Activated CD4-positive, alpha-beta T cell treated with anti-CD3 and anti-CD28 coated beads, Interleukin-2, amount 10 ng/mL, durations not matched to agents 7 days and 5 days (primary cell): ENCODE results near the gene KRTAP13-3. TPM values are rescaled to one million over a fixed set of nuclear protein-coding genes. Genes with fewer than 3 reads are reported as not detected.

Experiments
- CTCF ChIA-PET: fragments of 350-600 bp; sonication (Branson Sonifier 250); formaldehyde crosslinking; loops from one replicate; lab custom pipeline; 2021; ENCODE audit warnings: antibody characterized with exemption; lab: Charles Lee
- POLR2A ChIA-PET: fragments of 350-600 bp; sonication (Branson Sonifier 250); formaldehyde crosslinking; loops from one replicate; lab custom pipeline; 2021; ENCODE audit warnings: antibody characterized with exemption; lab: Charles Lee
- DNase-seq: peaks from one replicate; pipeline ENCODE4 v3.0.0-alpha.2; 2020
- H3K27ac Mint-ChIP-seq: one replicate; pipeline ENCODE4 v1.8.0; 2021; ENCODE audit warnings: mild to moderate bottlenecking, moderate library complexity, mixed read lengths
- H3K27me3 Mint-ChIP-seq: one replicate; pipeline ENCODE4 v1.8.0; 2021; ENCODE audit warnings: mixed read lengths
- H3K36me3 Mint-ChIP-seq: one replicate; pipeline ENCODE4 v1.8.0; 2021; ENCODE audit warnings: low read depth, mixed read lengths
- H3K4me1 Mint-ChIP-seq: one replicate; pipeline ENCODE4 v1.8.0; 2021; ENCODE audit warnings: mixed read lengths
- H3K4me3 Mint-ChIP-seq: one replicate; pipeline ENCODE4 v1.8.0; 2021; ENCODE audit warnings: mild to moderate bottlenecking, moderate library complexity, mixed read lengths
- H3K9me3 Mint-ChIP-seq: one replicate; pipeline ENCODE4 v1.8.0; 2021; ENCODE audit warnings: mixed read lengths
- total RNA-seq, 2 experiments: library from RNA; stranded (reverse); gene quantifications; one replicate each; pipeline ENCODE4 v1.2.3, GENCODE V29; 2021

KRTAP13-3 gene
- total RNA-seq: not detected

- Mint-ChIP-seq H3K27me3 (no peaks in the 10 kb centered on the region), H3K27ac (no peak within 1 kb of the TSS), H3K36me3 (no peaks in the 10 kb centered on the region), H3K4me3 (no peak within 1 kb of the TSS), H3K4me1 (no peaks in the 10 kb centered on the region), H3K9me3 (no peaks in the 10 kb centered on the region)
- CTCF ChIA-PET: no interaction called here
- POLR2A ChIA-PET: no interaction called here
- no peak for DNase-seq
Observed at GRCh38 chr21:30425826-30426225, at the start of gene KRTAP13-3. KRTAP13-3 (minus strand) TSS chr21:30425926; CDS start chr21:30425912, 14 bp downstream.

DNA sequence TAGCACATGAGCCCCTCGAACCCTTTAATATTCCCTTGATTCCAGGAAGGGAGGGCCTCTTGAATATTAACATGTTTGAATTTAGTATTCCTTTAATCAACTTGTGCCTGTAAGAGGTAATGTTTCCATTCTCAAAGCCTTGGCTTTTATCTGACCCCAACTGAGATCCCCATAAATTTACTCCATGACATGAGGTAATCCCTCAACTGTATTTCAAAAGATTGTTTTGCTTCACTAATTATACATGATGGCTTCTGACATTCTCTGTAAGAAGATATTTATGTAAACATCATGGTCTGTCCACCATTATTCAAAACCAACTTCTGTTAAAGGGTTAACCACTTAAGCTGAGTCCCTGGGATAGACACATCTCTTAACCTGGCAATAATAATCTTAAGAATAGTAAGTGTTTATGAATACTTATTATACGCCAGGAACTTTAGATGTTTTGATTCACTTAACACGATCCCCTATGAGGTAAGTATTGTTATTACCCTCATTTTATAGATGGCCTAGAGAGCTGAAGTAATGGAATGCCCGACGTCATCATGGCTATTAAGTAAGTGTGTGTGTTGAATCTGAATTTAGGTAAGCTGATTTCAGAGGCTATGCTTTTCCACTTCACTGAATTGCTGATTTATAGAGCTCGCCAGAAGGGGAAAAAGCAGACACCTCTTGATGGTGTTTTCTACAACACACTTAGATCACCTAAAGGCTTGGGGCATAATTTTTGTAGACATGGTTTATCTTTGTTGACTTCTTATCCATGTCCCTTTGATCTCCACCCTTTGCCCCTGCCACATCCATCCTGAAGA is 43.4 kb upstream of the KRTAP13-3 start:
- no peaks in the 10 kb centered on the region for H3K9me3 Mint-ChIP-seq
- CTCF ChIA-PET: no interaction called here
- DNase-seq: no peak
- H3K4me1 Mint-ChIP-seq: no peaks in the 10 kb centered on the region
- no peaks in the 10 kb centered on the region for H3K27me3 Mint-ChIP-seq
- H3K27ac Mint-ChIP-seq: no peak overlapping the region
- no peaks in the 10 kb centered on the region for H3K36me3 Mint-ChIP-seq
- H3K4me3 Mint-ChIP-seq: no peak overlapping the region
- POLR2A ChIA-PET: no interaction called here

DNA sequence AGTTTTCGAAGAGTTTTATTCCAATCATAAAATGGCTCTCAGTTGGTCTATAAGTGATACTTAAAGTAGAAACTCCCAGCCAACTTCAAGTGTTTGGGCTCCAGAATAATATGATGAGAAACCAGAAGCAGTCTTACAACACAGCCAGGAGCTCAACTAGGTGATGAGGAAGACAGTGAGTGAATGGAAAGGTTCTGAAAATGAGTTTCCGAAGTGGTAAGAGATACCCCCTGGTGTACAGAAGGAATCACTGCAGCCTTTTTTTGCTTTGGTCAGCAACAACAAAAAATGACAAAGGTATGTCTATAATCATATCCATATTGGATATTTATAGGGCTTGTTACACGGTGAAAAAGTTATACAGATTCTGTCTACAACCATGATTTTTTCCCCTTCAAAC is 38.0 kb upstream of the KRTAP13-3 start:
- Mint-ChIP-seq H3K36me3 (no peaks in the 10 kb centered on the region), H3K4me3 (no peak overlapping the region), H3K27ac (no peak overlapping the region), H3K4me1 (no peaks in the 10 kb centered on the region), H3K27me3 (no peaks in the 10 kb centered on the region), H3K9me3 (no peaks in the 10 kb centered on the region)
- DNase-seq: no peak
- POLR2A ChIA-PET: no interaction called here
- CTCF ChIA-PET: no interaction called here

DNA sequence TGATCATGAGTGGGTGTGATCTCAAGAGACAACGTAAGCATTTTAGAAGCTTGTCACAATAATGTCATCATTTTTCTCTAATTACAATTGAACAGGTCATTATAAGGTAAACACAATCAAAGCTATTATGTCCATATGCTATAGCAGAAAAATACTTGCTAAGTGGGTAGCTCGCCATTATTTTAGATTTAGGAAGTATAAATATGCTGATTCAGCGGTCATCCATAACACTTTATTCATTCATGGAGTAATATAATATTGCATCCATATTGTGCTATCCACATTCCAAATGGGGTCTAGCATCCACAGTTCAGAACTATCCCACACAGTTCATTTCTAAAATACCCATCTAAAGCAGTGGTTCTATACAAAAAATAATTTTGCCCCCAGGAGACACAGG is 22.8 kb upstream of the KRTAP13-3 start:
- no peak for DNase-seq
- no peak overlapping the region for H3K27ac Mint-ChIP-seq
- peaks cover 2% of the 10 kb centered on the region for H3K4me1 Mint-ChIP-seq
- H3K9me3 Mint-ChIP-seq: no peaks in the 10 kb centered on the region
- H3K4me3 Mint-ChIP-seq: no peak overlapping the region
- CTCF ChIA-PET: no interaction called here
- POLR2A ChIA-PET: no interaction called here
- no peaks in the 10 kb centered on the region for H3K36me3 Mint-ChIP-seq
- no peaks in the 10 kb centered on the region for H3K27me3 Mint-ChIP-seq

- Mint-ChIP-seq H3K4me1 (peaks cover 2% of the 10 kb centered on the region), H3K4me3 (no peak overlapping the region), H3K9me3 (no peaks in the 10 kb centered on the region), H3K27ac (no peak overlapping the region), H3K36me3 (no peaks in the 10 kb centered on the region), H3K27me3 (no peaks in the 10 kb centered on the region)
- DNase-seq: no peak
- ChIA-PET CTCF (no interaction called here), POLR2A (no interaction called here)
Observed at GRCh38 chr21:30447056-30447455, 21.3 kb upstream of the KRTAP13-3 start.

GRCh38 chr21:30444204-30444603 is 18.5 kb upstream of the KRTAP13-3 start:
- Mint-ChIP-seq H3K9me3 (no peaks in the 10 kb centered on the region), H3K4me3 (no peak overlapping the region), H3K27me3 (no peaks in the 10 kb centered on the region), H3K4me1 (peaks cover 2% of the 10 kb centered on the region), H3K27ac (no peak overlapping the region), H3K36me3 (no peaks in the 10 kb centered on the region)
- DNase-seq: no peak
- POLR2A ChIA-PET: no interaction called here
- CTCF ChIA-PET: no interaction called here

DNA sequence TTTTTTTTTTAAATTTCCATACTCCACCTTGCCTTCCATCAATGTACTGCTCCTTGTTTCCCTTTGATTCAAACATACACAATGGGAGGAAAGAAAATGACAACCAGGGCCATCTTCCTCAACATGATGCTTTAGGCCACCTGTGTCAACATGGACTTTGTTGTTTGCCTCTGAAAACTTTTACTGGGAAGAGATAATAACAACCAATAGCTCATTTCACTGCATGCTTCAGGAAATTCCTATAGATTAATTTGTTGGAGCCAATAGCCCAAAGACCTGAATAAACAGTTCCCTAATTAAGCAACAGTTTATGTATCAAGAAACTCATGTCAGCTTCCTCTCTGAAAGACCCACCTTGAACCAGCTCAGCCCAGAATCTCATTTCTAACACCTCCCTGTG is 17.5 kb upstream of the KRTAP13-3 start:
- ChIA-PET POLR2A (no interaction called here), CTCF (no interaction called here)
- H3K9me3 Mint-ChIP-seq: no peaks in the 10 kb centered on the region
- DNase-seq: no peak
- no peak overlapping the region for H3K4me3 Mint-ChIP-seq
- H3K27me3 Mint-ChIP-seq: no peaks in the 10 kb centered on the region
- no peaks in the 10 kb centered on the region for H3K36me3 Mint-ChIP-seq
- H3K27ac Mint-ChIP-seq: no peak overlapping the region
- peaks cover 2% of the 10 kb centered on the region for H3K4me1 Mint-ChIP-seq

GRCh38 chr21:30439975-30440374 is 14.2 kb upstream of the KRTAP13-3 start, which contains the start of gene KRTAP15-1:
KRTAP15-1 (plus strand) TSS chr21:30440275; CDS start chr21:30440328, 53 bp downstream.
- POLR2A ChIA-PET: no interaction called here
- no peak for DNase-seq
- Mint-ChIP-seq H3K36me3 (no peaks in the 10 kb centered on the region), H3K4me3 (no peak within 1 kb of the TSS), H3K27ac (no peak within 1 kb of the TSS), H3K9me3 (no peaks in the 10 kb centered on the region), H3K4me1 (no peaks in the 10 kb centered on the region), H3K27me3 (no peaks in the 10 kb centered on the region)
- CTCF ChIA-PET: no interaction called here

GRCh38 chr21:30437010-30437565 is 11.4 kb upstream of the KRTAP13-3 start:
- no peak overlapping the region for H3K27ac Mint-ChIP-seq
- H3K36me3 Mint-ChIP-seq: no peaks in the 10 kb centered on the region
- H3K9me3 Mint-ChIP-seq: no peaks in the 10 kb centered on the region
- DNase-seq: no peak
- H3K4me3 Mint-ChIP-seq: no peak overlapping the region
- ChIA-PET CTCF (no interaction called here), POLR2A (no interaction called here)
- H3K4me1 Mint-ChIP-seq: no peaks in the 10 kb centered on the region
- peaks cover 4% of the 10 kb centered on the region for H3K27me3 Mint-ChIP-seq

DNA sequence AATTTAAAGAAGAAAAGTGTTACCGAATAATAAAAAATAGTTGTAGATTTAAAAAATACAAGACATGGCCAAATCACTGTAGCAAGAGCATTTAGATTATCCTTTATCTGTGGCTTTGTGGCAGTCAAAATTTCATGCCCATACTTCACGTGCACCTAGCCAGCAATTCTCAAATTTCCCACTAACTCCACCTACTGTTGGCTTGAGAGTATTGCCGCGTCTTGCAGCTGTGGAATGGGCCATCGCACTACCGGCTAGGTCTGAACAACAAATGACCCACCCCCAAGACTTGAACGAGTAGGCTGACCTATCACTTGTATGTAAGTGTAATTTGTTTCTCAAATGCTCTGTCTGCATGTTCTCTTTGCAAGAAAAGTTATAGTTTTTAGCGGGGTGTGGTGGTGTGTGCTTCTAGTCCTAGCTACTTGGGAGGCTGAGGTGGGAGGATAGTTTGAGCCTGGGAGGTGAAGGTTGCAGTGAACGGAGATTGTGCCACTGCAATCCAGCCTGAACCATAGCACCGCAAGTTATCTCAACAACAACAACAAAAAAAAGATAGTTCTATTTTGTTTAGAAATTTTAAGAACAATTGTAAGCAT is 8.4 kb upstream of the KRTAP13-3 start:
- DNase-seq: peak; percentile 26
- H3K4me1 Mint-ChIP-seq: no peaks in the 10 kb centered on the region
- H3K36me3 Mint-ChIP-seq: no peaks in the 10 kb centered on the region
- ChIA-PET CTCF (no interaction called here), POLR2A (no interaction called here)
- peaks cover 4% of the 10 kb centered on the region for H3K27me3 Mint-ChIP-seq
- H3K9me3 Mint-ChIP-seq: no peaks in the 10 kb centered on the region
- H3K4me3 Mint-ChIP-seq: no peak overlapping the region
- H3K27ac Mint-ChIP-seq: no peak overlapping the region

- no peaks in the 10 kb centered on the region for H3K36me3 Mint-ChIP-seq
- CTCF ChIA-PET: no interaction called here
- DNase-seq: no peak
- peaks cover 4% of the 10 kb centered on the region for H3K27me3 Mint-ChIP-seq
- POLR2A ChIA-PET: no interaction called here
- no peaks in the 10 kb centered on the region for H3K9me3 Mint-ChIP-seq
- no peak within 1 kb of the TSS for H3K4me3 Mint-ChIP-seq
- H3K4me1 Mint-ChIP-seq: no peaks in the 10 kb centered on the region
- H3K27ac Mint-ChIP-seq: no peak within 1 kb of the TSS
Observed at GRCh38 chr21:30430170-30430655, 4.5 kb upstream of the KRTAP13-3 start, which contains the start of gene KRTAP13-4. KRTAP13-4 (plus strand) TSS chr21:30430220; CDS start chr21:30430276, 56 bp downstream.

DNA sequence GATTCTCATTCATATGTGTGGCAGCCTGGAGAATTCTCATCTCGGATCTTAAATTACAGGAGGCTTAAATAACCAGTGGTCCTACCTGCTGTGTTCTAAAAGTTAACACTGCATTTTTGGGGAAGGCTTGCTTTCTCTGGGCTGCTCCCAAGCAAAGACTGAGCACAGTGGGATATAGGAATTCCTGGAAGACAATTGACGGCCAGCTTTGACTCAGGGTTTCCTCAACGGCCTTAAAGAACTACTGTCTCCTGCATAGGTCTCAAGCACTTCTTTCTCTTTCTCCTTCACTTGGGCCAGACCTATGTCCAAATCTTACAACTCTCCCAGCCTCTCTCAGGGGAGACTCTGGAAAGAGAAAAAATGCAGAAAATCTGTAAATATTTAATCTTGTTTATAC is 1.0 kb upstream of the KRTAP13-3 start:
- Mint-ChIP-seq H3K36me3 (no peaks in the 10 kb centered on the region), H3K27ac (no peak overlapping the region), H3K4me1 (no peaks in the 10 kb centered on the region), H3K4me3 (no peak overlapping the region), H3K9me3 (no peaks in the 10 kb centered on the region), H3K27me3 (no peaks in the 10 kb centered on the region)
- CTCF ChIA-PET: no interaction called here
- DNase-seq: no peak
- POLR2A ChIA-PET: no interaction called here

GRCh38 chr21:30415993-30416392 is 9.7 kb downstream of the KRTAP13-3 start:
- Mint-ChIP-seq H3K36me3 (no peaks in the 10 kb centered on the region), H3K9me3 (no peaks in the 10 kb centered on the region), H3K27ac (no peak overlapping the region), H3K4me1 (no peaks in the 10 kb centered on the region), H3K27me3 (peaks cover 2% of the 10 kb centered on the region), H3K4me3 (no peak overlapping the region)
- no peak for DNase-seq
- ChIA-PET POLR2A (no interaction called here), CTCF (no interaction called here)
